ENCODE results near the gene ADAM19.

DNA sequence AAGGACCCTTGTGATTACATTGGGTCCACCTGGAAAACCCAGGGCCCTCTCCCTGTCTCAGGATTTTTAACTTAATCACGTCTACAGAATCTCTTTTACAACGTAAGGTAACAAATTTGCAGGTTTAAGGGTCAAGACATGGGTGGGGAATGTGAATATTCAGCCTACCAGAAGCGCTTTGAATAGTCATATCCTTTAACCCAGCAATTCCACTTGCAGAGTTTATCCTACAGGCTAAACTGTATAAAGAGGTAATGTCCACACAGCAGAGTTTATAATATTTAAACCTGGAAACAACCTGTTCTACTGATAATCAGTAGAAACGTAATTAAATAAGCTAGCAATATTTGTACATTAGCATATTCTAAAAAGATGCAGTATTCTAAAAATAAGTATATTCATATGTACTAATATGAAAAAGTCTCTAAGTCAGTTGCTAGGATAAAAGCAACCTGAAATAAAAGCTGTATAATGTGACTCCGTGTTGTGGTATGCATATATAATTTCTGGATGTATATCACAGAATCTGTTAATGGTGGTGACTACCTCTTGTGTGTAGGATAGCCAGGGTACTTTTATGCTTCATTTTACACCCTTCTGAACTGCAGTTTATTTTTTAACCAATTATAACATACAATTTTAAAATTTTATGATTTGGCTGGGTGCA is 129.7 kb downstream of the ADAM19 start:
- TF ChIP-seq, protein P1, sequence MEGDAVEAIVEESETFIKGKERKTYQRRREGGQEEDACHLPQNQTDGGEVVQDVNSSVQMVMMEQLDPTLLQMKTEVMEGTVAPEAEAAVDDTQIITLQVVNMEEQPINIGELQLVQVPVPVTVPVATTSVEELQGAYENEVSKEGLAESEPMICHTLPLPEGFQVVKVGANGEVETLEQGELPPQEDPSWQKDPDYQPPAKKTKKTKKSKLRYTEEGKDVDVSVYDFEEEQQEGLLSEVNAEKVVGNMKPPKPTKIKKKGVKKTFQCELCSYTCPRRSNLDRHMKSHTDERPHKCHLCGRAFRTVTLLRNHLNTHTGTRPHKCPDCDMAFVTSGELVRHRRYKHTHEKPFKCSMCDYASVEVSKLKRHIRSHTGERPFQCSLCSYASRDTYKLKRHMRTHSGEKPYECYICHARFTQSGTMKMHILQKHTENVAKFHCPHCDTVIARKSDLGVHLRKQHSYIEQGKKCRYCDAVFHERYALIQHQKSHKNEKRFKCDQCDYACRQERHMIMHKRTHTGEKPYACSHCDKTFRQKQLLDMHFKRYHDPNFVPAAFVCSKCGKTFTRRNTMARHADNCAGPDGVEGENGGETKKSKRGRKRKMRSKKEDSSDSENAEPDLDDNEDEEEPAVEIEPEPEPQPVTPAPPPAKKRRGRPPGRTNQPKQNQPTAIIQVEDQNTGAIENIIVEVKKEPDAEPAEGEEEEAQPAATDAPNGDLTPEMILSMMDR (IDR thresholded peaks at IDR 0.05; ENCODE audit: low read depth, low read length): no peak
- TF ChIP-seq, protein P2, sequence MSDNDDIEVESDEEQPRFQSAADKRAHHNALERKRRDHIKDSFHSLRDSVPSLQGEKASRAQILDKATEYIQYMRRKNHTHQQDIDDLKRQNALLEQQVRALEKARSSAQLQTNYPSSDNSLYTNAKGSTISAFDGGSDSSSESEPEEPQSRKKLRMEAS (IDR thresholded peaks at IDR 0.05; ENCODE audit: low read depth, low read length): no peak
- no peak for TF ChIP-seq POLR2A (IDR thresholded peaks at IDR 0.05; ENCODE audit: extremely low read depth, insufficient read length)
- TF ChIP-seq MYC (IDR thresholded peaks at IDR 0.05; ENCODE audit: low read depth, low read length): no peak
